ENCODE results near the gene KAT5.
"Not testable (repeated sequence)": the region's sequence is repeated elsewhere in the genome, so short reads cannot be mapped to it uniquely, and the experiment has no call there.

DNA sequence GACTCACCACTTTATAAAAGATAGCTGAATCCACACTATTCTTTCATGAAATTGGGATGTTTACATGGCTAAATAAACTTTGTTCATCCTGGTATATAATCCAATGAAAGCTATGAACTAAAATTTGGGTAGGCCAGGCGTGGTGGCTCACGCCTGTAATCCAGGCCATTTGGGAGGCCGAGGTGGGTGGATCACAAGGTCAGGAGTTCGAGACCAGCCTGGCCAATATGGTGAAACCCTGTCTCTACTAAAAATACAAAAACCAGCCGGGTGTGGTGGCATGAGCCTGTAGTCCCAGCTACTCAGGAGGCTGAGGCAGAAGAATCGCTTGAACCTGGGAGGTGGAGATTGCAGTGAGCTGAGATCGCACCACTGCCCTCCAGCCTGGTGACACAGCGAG lies 20.2 kb upstream of the KAT5 start:
- not testable (repeated sequence) for TF ChIP-seq CTCF (IDR thresholded peaks at IDR 0.05; ENCODE audit: insufficient read depth, low read length, poor library complexity, severe bottlenecking); EZH2phosphoT487 (conservative IDR thresholded peaks at IDR 0.05; ENCODE audit: low read length)

Data from SU-DHL-6 (cell line).